ENCODE results near the gene NOCT.

NOCT gene, protein sequence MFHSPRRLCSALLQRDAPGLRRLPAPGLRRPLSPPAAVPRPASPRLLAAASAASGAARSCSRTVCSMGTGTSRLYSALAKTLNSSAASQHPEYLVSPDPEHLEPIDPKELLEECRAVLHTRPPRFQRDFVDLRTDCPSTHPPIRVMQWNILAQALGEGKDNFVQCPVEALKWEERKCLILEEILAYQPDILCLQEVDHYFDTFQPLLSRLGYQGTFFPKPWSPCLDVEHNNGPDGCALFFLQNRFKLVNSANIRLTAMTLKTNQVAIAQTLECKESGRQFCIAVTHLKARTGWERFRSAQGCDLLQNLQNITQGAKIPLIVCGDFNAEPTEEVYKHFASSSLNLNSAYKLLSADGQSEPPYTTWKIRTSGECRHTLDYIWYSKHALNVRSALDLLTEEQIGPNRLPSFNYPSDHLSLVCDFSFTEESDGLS

GRCh38 chr4:139015269-139015947 is at the start of gene NOCT:
Gene NOCT (plus strand): TSS chr4:139015781. CDS start chr4:139015982, 201 bp downstream.
- ATAC-seq (ENCODE audit: low read depth) (peak; percentile 90), DNase-seq (ENCODE audit: low spot score in 2 of 2) (peak; percentile 91 to 92)
- Mint-ChIP-seq H3K27me3 (no peaks in the 10 kb centered on the region), H3K4me1 (peaks cover 15% of the 10 kb centered on the region), H3K36me3 (peaks cover 1% of the 10 kb centered on the region), H3K4me3 (peak within 1 kb of the TSS; percentile 82), H3K27ac (peak within 1 kb of the TSS; percentile 98), H3K9me3 (no peaks in the 10 kb centered on the region)

DNA sequence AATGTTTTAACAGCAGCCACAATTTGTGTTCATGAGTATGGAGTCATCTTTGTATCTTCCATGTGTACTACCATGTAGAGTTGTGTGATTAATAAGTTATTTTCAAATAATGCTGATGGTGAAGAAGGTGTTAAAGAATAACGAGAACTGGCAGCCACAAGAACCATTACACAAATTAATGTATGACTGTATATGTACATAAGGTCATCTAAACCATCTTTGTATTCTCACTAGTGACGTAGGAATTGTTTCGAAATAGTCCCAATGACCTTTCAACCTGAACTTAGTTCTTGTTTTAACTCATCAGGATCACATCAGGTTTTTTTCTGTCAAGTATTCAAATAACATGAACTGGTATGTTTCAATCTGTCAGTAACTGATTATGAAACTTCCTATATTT is 48.3 kb upstream of the NOCT start:
- H3K27ac Mint-ChIP-seq: no peak overlapping the region
- no peak for ATAC-seq (ENCODE audit: low read depth)
- no peaks in the 10 kb centered on the region for H3K9me3 Mint-ChIP-seq
- no peaks in the 10 kb centered on the region for H3K4me1 Mint-ChIP-seq
- no peaks in the 10 kb centered on the region for H3K36me3 Mint-ChIP-seq
- no peak overlapping the region for H3K4me3 Mint-ChIP-seq
- DNase-seq (ENCODE audit: low spot score in 2 of 2): no peak
- no peaks in the 10 kb centered on the region for H3K27me3 Mint-ChIP-seq

DNA sequence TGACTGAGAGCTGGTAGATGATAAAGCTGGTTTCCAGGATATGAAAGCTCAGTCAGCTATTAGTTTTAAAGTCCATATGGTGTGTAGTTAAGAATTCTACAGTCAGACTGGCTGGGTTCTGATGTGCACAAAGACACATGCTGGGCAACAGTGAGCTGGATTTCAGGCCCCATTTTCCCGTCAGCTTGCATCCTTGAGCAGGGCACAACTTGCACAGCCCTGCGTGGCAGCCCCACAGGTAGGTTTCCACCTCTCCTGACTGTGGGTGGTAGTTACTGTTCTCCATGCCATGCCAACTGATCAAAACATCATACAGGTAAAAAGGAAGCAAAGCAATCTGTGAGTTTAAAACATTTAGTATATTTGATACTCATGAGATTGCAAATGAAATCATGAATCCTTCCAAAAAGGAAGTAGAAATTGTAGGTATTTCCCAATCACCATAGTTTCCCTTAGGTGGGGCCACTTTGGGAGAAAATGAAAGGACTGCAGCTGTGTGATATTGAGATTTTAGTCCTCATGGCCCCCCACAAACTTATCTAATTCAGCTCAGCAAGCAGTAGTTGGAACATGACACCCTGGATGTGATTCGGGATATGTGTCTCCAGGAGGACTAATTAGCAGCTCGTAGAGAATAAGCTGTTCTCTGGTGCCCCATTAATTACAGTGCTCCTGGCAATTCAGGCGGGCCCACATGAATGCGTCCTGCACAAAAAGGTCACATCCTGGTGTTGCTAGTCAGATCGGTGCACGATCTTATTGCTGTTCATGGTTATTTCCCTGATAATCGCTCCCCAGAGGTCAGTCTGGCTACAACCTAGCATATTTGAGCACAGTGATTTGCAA is 42.4 kb upstream of the NOCT start:
- no peak overlapping the region for H3K4me3 Mint-ChIP-seq

DNA sequence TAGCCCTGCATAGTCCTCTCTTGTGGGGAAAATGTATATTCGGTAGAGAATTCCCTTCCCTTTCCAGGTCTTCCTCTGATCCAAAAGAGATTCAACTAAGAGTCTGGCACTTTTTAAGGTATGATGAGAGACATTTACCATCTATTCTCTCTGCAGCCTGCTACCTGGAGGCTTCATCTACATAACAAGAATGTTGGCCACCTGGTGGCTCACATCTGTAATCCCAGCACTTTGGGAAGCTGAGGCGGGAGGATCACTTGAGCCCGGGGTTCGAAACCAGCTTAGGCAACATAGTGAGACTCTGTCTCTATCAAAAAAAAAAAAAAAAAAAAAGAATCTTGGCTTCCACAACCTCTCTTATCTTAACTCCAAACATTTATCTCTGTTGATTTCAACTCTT is 40.4 kb upstream of the NOCT start:
- ATAC-seq (ENCODE audit: low read depth) (no peak), DNase-seq (ENCODE audit: low spot score in 2 of 2) (no peak)
- peaks cover 13% of the 10 kb centered on the region for H3K4me1 Mint-ChIP-seq
- H3K27me3 Mint-ChIP-seq: no peaks in the 10 kb centered on the region
- no peak overlapping the region for H3K27ac Mint-ChIP-seq
- H3K4me3 Mint-ChIP-seq: no peak overlapping the region
- H3K36me3 Mint-ChIP-seq: no peaks in the 10 kb centered on the region
- no peaks in the 10 kb centered on the region for H3K9me3 Mint-ChIP-seq

More for the DNA sequence above, 42.4 kb upstream of the NOCT start:
- Mint-ChIP-seq H3K27me3 (no peaks in the 10 kb centered on the region), H3K4me1 (peaks cover 8% of the 10 kb centered on the region), H3K9me3 (no peaks in the 10 kb centered on the region), H3K36me3 (no peaks in the 10 kb centered on the region), H3K27ac (no peak overlapping the region)
- ATAC-seq (ENCODE audit: low read depth): no peak
- no peak for DNase-seq (ENCODE audit: low spot score in 2 of 2)

DNA sequence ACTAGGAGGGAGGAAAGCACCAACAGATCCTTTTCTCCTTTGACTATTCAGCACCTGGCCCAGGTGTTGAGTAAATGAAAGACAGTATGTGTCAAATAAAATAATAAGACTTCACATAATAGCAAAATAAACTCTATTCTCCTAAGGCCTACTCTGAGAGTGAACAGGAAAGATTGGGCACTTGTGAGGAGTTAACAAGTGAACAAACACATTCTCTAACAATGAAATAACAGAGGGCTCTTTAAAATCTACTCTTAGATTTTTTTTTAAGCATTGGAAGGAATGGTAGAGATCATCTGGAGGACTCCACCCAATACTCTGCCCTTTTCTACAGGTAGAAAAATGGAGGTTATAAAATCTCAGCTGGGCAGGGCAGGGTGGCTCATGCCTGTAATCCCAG is 39.1 kb upstream of the NOCT start:
- no peak for ATAC-seq (ENCODE audit: low read depth)
- Mint-ChIP-seq H3K4me3 (peak overlapping the region; percentile 47), H3K4me1 (peaks cover 13% of the 10 kb centered on the region), H3K36me3 (no peaks in the 10 kb centered on the region), H3K27me3 (no peaks in the 10 kb centered on the region), H3K27ac (peak overlapping the region; percentile 56), H3K9me3 (no peaks in the 10 kb centered on the region)
- DNase-seq (ENCODE audit: low spot score in 2 of 2): no peak

DNA sequence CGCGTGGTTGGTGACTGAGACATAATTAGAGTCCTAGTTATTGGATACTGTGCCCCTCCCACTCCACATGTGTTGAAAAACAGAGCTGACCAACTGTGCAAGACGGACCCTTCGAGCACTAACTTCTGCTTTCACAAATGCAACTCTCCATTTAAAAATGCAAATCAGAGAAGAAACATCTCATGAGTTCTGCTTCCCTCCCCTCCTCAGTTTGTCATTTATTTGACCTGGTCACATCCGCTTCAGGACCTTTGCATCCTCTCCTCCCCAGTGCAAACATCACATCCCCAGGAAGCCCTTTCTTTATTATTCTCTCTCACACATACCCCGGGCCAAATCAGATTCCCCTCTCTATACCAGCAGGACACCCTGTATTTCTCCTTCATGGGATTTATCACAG is 38.1 kb upstream of the NOCT start:
- peak; percentile 96 for ATAC-seq (ENCODE audit: low read depth)
- H3K9me3 Mint-ChIP-seq: no peaks in the 10 kb centered on the region
- H3K36me3 Mint-ChIP-seq: no peaks in the 10 kb centered on the region
- peak overlapping the region; percentile 75 for H3K27ac Mint-ChIP-seq
- peak; percentile 15 to 39 for DNase-seq (ENCODE audit: low spot score in 2 of 2)
- H3K4me3 Mint-ChIP-seq: peak overlapping the region; percentile 65
- no peaks in the 10 kb centered on the region for H3K27me3 Mint-ChIP-seq
- H3K4me1 Mint-ChIP-seq: peaks cover 13% of the 10 kb centered on the region

DNA sequence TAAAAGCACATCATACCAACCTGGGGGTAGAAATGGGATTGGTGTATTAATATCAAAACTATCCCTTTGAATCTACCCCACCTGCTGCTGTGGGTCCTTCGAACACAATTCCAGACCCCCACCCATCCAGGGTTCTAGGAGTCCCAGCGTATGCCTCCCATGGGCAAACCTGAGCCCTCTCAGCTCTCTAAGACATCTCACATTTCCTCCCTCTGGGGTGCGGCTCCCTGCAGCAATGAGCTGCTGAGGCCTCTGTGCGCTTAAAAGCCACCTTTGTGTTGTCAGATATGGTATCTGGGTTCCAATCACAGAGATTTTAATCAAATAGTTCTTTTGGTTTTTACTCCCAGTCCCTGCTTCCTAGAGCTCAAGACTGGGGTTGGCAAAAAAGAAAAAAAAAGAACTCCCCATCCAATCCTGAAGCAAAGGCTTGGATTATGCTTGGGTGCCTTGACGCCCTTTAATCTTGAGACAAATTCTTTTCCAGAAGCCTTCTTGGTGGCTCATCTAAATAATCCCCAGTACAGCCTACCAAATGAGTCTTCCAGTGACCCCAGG is 37.5 kb upstream of the NOCT start:
- Mint-ChIP-seq H3K36me3 (no peaks in the 10 kb centered on the region), H3K9me3 (no peaks in the 10 kb centered on the region)
- ATAC-seq (ENCODE audit: low read depth): no peak

DNA sequence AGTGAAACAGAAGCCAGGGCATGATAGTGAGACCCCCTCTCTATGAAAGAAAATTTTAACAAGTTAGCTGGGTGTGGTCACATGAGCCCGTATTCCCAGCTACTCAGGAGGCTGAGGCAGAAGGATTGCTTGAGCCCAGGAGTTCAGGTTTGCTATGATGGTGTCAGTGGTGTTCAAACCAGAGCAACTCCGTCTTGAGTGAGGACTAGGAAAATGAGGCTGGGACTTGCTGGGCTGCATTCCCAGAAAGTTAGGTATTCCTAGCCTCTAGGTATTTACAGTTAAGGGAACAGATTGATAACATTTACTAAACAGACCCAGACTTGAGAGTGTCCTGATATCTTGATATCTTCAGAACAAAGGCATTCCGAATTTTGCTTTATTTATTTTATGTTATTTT is 37.0 kb upstream of the NOCT start:
- no peak for DNase-seq (ENCODE audit: low spot score in 2 of 2)

More for the DNA sequence above, 37.5 kb upstream of the NOCT start:
- peaks cover 16% of the 10 kb centered on the region for H3K4me1 Mint-ChIP-seq
- no peak for DNase-seq (ENCODE audit: low spot score in 2 of 2)
- H3K27me3 Mint-ChIP-seq: no peaks in the 10 kb centered on the region
- H3K4me3 Mint-ChIP-seq: no peak overlapping the region
- H3K27ac Mint-ChIP-seq: peak overlapping the region; percentile 75

GRCh38 chr4:138979742-138980141 is 35.8 kb upstream of the NOCT start:
- no peaks in the 10 kb centered on the region for H3K27me3 Mint-ChIP-seq
- H3K4me1 Mint-ChIP-seq: peaks cover 16% of the 10 kb centered on the region
- no peak for DNase-seq (ENCODE audit: low spot score in 2 of 2)
- no peak overlapping the region for H3K27ac Mint-ChIP-seq
- no peaks in the 10 kb centered on the region for H3K9me3 Mint-ChIP-seq
- ATAC-seq (ENCODE audit: low read depth): no peak
- no peak overlapping the region for H3K4me3 Mint-ChIP-seq
- H3K36me3 Mint-ChIP-seq: no peaks in the 10 kb centered on the region

More for the DNA sequence above, 37.0 kb upstream of the NOCT start:
- ATAC-seq (ENCODE audit: low read depth): no peak
- no peak overlapping the region for H3K4me3 Mint-ChIP-seq
- H3K9me3 Mint-ChIP-seq: no peaks in the 10 kb centered on the region
- peak overlapping the region; percentile 75 for H3K27ac Mint-ChIP-seq
- no peaks in the 10 kb centered on the region for H3K36me3 Mint-ChIP-seq
- peaks cover 16% of the 10 kb centered on the region for H3K4me1 Mint-ChIP-seq
- H3K27me3 Mint-ChIP-seq: no peaks in the 10 kb centered on the region

DNA sequence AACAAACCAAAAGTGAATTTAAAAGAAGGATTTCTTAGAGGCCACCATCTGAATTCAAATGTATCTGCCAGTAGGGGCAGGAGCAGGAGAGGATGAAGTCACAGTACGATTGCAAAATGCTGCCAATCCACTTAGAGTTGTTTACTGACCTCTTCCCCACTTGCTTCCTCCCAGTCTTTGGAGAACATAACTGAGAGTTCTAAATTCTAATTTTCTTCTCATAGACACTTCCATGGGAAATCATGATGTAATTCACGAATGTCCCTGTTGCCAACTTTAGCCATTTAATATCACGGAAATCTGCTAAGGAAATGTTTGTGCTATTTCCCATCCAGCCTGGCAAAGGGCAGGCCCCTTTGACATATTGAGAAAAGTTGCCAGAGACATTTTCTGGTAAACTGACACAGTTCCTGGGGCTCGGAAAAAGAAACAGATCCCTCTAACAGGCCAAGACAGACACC is 33.6 kb upstream of the NOCT start:
- Mint-ChIP-seq H3K27ac (no peak overlapping the region), H3K36me3 (no peaks in the 10 kb centered on the region), H3K4me1 (peaks cover 16% of the 10 kb centered on the region), H3K4me3 (no peak overlapping the region), H3K9me3 (no peaks in the 10 kb centered on the region), H3K27me3 (no peaks in the 10 kb centered on the region)
- ATAC-seq (ENCODE audit: low read depth) (no peak), DNase-seq (ENCODE audit: low spot score in 2 of 2) (no peak)

GRCh38 chr4:138982754-138983153 is 32.8 kb upstream of the NOCT start:
- no peak for DNase-seq (ENCODE audit: low spot score in 2 of 2)
- peaks cover 11% of the 10 kb centered on the region for H3K4me1 Mint-ChIP-seq
- H3K27me3 Mint-ChIP-seq: no peaks in the 10 kb centered on the region
- no peaks in the 10 kb centered on the region for H3K36me3 Mint-ChIP-seq
- H3K9me3 Mint-ChIP-seq: no peaks in the 10 kb centered on the region
- no peak for ATAC-seq (ENCODE audit: low read depth)
- H3K27ac Mint-ChIP-seq: peak overlapping the region; percentile 64
- H3K4me3 Mint-ChIP-seq: peak overlapping the region; percentile 6

DNA sequence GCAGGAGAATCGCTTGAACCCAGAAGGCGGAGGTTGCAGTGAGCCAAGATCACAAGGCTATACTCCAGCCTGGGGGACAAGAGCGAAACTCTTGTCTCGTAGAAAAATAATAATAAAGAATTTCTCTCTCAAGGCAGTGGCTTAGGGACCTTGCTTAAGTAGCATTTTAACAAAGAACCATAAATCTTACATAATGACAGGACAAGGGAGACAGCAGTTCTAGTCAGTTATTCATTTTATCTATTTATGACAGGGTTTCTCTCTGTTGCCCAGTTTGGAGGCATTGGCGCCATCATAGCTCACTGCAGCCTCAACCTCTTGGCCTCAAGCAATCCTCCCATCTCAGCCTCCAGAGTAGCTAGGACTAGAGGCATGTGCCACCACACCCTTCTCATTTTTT is 31.9 kb upstream of the NOCT start:
- ATAC-seq (ENCODE audit: low read depth): no peak
- Mint-ChIP-seq H3K9me3 (no peaks in the 10 kb centered on the region), H3K4me1 (peaks cover 3% of the 10 kb centered on the region), H3K27me3 (peaks cover under 1% of the 10 kb centered on the region), H3K36me3 (no peaks in the 10 kb centered on the region), H3K27ac (peak overlapping the region; percentile 64), H3K4me3 (no peak overlapping the region)
- no peak for DNase-seq (ENCODE audit: low spot score in 2 of 2)

DNA sequence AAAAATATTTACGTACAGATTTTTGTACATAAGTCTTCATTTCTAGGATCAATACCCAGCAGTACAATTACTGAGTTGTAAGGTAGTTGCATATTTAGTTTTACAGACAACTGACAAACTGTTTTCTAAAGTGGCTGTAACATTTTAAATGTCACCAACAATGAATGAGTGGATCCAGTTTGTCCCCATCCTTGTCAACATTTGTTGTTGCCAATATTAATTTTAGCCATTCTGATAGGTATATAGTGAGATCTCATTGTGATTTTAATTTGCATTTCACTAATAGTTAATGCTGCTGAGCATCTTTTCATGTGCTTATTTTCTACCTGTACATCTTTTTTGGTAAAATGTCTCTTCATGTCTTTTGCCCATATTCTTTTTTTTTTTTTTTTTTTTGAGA is 30.9 kb upstream of the NOCT start:
- peaks cover 3% of the 10 kb centered on the region for H3K27me3 Mint-ChIP-seq

More for the DNA sequence above, 30.9 kb upstream of the NOCT start:
- no peak for DNase-seq (ENCODE audit: low spot score in 2 of 2)
- peaks cover 3% of the 10 kb centered on the region for H3K4me1 Mint-ChIP-seq
- H3K4me3 Mint-ChIP-seq: no peak overlapping the region
- no peaks in the 10 kb centered on the region for H3K9me3 Mint-ChIP-seq
- H3K27ac Mint-ChIP-seq: no peak overlapping the region
- ATAC-seq (ENCODE audit: low read depth): no peak
- H3K36me3 Mint-ChIP-seq: no peaks in the 10 kb centered on the region

Measured in memory B cell (primary cell).